ENCODE data around the gene HEG1. TPM values are rescaled to one million over a fixed set of nuclear protein-coding genes. Genes with fewer than 3 reads are reported as not detected.

HEG1 gene
- total RNA-seq, 1 donor from 2014 or later = 14.4 TPM

- no peak overlapping the region for H3K27ac Mint-ChIP-seq
- peaks cover 16% of the 10 kb centered on the region for H3K9me3 Mint-ChIP-seq
- no peak for TF ChIP-seq CTCF (IDR thresholded peaks at IDR 0.05; ENCODE audit: unreplicated experiment)
- peaks cover 5% of the 10 kb centered on the region for H3K36me3 Mint-ChIP-seq
- no peak overlapping the region for H3K4me3 Mint-ChIP-seq
- no peaks in the 10 kb centered on the region for H3K27me3 Mint-ChIP-seq (ENCODE audit: low read depth)
- no peaks in the 10 kb centered on the region for H3K4me1 Mint-ChIP-seq
- no peak for DNase-seq (ENCODE audit: low spot score in 2 of 2, unreplicated experiment in 2 of 2)
Measured at GRCh38 chr3:124973290-124973689, 82.5 kb downstream of the HEG1 start.

DNA sequence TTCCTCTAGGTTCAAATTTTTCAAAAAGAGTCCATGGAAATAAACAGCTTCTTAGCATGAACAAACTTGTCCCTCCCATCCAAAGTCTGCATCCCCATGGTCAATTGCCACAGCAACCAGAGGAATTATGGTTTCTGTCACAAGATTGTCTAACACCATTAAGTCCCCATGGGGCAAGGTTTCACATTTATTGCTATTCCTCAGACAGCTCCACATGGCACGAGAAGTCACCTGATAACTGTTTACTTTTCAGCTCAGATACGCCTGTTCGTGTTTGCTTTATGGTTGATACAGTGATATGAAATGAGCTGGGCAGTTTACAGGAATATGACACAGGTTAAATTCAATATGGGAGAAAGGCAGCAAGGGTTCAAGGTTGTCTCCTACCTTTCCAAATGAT is 83.3 kb downstream of the HEG1 start:
- no peak for DNase-seq (ENCODE audit: low spot score in 2 of 2, unreplicated experiment in 2 of 2)
- Mint-ChIP-seq H3K4me3 (no peak overlapping the region), H3K4me1 (no peaks in the 10 kb centered on the region), H3K27ac (no peak overlapping the region), H3K9me3 (peaks cover 14% of the 10 kb centered on the region), H3K36me3 (peaks cover 5% of the 10 kb centered on the region), H3K27me3 (ENCODE audit: low read depth) (no peaks in the 10 kb centered on the region)
- TF ChIP-seq CTCF (IDR thresholded peaks at IDR 0.05; ENCODE audit: unreplicated experiment) = no peak

- H3K4me1 Mint-ChIP-seq = no peaks in the 10 kb centered on the region
- no peak overlapping the region for H3K27ac Mint-ChIP-seq
- H3K9me3 Mint-ChIP-seq = no peaks in the 10 kb centered on the region
- no peaks in the 10 kb centered on the region for H3K27me3 Mint-ChIP-seq (ENCODE audit: low read depth)
- no peak overlapping the region for H3K4me3 Mint-ChIP-seq
- DNase-seq (ENCODE audit: low spot score in 2 of 2, unreplicated experiment in 2 of 2) = no peak
- TF ChIP-seq CTCF (IDR thresholded peaks at IDR 0.05; ENCODE audit: unreplicated experiment) = no peak
- no peaks in the 10 kb centered on the region for H3K36me3 Mint-ChIP-seq
Measured at GRCh38 chr3:124969963-124970722, 85.7 kb downstream of the HEG1 start.

GRCh38 chr3:124969190-124969589 is 86.6 kb downstream of the HEG1 start:
- Mint-ChIP-seq H3K36me3 (no peaks in the 10 kb centered on the region), H3K9me3 (no peaks in the 10 kb centered on the region), H3K4me1 (no peaks in the 10 kb centered on the region)

DNA sequence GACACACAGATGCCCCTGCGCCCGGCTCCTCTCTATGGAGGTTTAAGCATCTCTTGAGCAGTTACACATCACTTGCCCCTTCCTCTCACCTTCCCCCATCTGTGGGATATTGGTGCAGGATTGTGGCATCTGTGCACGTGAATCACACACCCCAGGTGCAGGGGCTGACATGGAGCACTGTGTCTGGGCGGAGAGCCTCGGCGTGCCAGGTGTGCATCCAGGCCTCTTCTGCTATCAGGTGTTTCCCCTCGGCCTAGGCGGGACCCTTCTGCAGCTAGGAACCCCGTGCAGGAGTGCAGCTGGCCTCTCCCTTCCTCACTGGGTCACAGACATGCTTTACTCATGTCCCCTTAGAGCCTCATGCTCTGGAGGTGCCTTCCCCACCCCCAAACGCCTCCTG is 87.8 kb downstream of the HEG1 start:
- no peak for TF ChIP-seq CTCF (IDR thresholded peaks at IDR 0.05; ENCODE audit: unreplicated experiment)
- DNase-seq (ENCODE audit: low spot score in 2 of 2, unreplicated experiment in 2 of 2) = no peak
- Mint-ChIP-seq H3K9me3 (peaks cover under 1% of the 10 kb centered on the region), H3K4me1 (no peaks in the 10 kb centered on the region), H3K27me3 (ENCODE audit: low read depth) (no peaks in the 10 kb centered on the region), H3K27ac (no peak overlapping the region), H3K36me3 (no peaks in the 10 kb centered on the region), H3K4me3 (no peak overlapping the region)

More at GRCh38 chr3:124969190-124969589, 86.6 kb downstream of the HEG1 start:
- no peaks in the 10 kb centered on the region for H3K27me3 Mint-ChIP-seq (ENCODE audit: low read depth)
- no peak for TF ChIP-seq CTCF (IDR thresholded peaks at IDR 0.05; ENCODE audit: unreplicated experiment)
- DNase-seq (ENCODE audit: low spot score in 2 of 2, unreplicated experiment in 2 of 2) = no peak
- H3K4me3 Mint-ChIP-seq = no peak overlapping the region
- no peak overlapping the region for H3K27ac Mint-ChIP-seq
